Nucleus accumbens (tissue), 56 donors: ENCODE results near the gene PREX1.

Source experiments
- DNase-seq, 56 donors: peaks; one replicate each; lab custom pipeline; 2025; lab: John Stamatoyannopoulos, UW

The PREX1 gene

GRCh38 chr20:48632825-48633619 is 194.8 kb downstream of the PREX1 start:
- DNase-seq, result no peak

DNA sequence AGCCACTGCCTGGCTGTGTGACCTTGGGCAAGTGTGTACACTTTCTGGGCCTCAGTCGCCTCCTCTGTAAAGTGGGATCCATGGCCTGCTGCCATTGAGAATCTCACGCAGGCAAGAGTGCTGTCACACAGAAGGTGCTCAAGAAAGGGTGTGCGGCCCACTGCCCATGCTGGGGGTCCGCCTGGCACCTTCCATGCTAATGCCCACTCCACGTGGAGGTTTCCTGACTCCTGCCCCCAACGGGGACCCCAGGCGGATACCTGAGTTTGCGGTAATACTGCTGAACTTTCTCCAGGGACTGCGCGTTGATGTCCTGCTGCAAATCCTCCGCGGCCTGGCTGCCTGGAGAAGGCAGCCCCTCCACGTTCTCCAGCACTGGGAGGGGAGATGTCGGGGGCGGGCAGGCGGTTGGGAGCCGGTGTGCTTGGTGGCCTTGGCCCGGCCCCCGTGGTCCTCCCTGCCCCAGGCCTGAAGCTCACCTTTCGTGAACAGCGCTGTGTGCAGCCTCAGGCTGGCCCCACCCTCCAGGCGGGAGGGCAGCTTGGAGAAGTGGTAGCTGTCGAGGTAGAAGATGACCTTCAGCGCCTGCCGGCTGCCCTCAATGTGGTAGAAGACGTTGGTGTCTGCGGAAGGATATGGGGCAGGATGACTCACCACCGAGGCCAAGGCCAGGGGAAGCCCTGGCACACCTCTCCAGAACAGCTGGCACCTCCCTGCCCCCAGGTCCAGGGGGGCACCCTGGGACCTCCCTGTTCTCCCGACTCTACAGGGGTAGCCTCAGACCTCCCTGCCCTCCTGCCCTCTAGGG is 195.6 kb downstream of the PREX1 start:
- no peak for DNase-seq

DNA sequence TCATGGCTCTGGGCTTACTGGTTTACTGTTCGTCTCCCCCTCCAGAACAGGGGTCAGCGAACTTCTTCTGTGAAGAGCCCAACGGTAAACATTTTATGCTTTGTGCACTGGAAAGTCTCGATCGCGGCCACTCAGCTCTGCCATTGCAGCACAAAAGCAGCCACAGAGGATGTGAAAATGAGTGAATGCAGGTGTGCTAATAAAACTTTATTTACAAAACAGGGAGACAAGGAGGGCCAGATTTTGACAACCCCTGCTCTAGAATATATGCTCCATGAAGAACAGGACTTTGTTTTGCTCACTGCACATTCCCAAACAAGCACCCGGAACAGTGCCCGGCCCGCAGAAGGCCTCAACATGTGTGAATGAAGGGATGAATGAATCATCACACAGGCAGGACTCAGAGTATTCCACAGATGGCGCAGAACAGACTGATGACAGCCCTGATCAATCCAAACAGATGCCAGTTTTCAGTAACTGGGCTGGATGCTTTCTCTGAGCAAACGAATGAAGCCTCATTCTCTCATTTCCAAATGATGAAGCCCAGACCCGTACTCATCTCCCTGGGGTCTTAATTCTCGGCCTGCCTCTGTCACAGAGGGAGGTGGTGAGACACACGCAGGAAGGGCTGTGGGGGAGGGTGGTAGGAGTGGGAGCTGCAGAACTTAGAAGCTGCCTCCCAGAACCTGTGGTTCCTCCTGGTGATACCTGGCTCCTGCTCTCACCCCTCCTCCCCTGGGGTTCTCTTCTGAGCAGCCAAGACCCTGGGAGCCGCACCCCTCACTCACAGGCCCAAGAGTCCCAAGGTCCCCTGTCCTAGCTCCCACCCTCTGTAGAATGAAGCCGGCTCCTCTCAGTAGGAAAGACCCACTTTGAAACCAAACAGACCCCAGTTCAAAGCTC is 196.4 kb downstream of the PREX1 start:
- DNase-seq, result peak in 7 of 56 donors; percentile 8 to 39 (median 24)

- DNase-seq, result no peak
Observed at GRCh38 chr20:48630342-48631075, 197.3 kb downstream of the PREX1 start.

DNA sequence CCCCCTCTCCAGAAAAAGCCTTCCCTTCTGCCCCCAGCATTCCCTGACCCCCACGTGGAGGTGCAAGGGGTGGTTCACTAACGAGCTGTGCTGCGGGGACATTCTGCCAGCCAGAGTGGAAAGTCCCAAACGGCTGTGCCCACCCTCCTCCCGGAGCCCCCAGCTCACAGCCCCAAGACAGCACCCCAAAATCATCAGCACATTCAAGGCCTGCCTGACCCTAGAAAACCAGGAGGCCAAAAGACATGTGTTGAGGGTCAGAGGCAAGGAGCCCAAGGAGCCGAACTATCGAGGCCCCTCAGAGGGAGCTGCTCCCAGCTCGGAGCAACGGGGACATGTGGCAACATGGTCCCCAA is 197.9 kb downstream of the PREX1 start:
- no peak for DNase-seq

DNA sequence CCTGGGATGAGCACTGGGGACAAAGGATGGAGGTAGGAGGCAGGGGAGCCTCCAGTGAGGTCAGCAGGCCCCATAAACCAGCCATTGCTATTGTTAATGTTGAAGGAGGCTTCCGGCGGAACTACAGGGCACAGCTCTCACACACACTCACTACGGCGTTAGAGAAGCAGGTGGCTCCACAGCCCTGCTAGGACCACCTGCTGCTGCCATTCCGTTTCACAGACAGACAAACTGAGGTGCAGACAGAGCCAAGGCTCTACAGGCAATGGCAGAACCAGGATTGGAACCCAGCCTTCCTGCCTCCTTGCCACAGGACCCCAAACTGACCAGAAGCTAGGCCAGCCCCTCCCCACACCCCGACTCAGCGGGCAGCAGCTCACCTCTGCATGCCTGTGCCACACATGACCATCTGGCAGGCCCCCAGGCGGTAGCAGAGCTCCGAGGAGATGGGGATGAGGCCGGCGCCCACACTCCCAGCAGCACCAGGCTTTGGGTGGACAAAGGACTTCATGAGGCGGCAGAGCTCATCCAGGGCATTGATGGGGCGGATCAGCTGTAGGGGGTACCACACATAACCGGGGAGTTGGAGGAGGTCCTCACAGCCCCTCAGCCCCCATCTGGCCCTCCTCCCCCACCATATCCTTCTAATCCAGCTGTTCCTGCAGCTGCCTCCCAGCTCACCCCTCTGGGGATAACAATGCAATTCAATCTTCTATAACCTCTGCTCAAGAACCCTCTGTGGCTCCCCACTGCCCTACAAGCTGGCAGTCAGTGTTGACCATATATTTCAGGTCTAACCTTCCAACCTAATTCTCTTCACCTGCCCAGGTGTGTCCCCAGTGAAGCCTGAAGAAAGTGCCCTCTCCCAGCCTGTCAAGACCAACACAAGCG is 198.5 kb downstream of the PREX1 start:
- no peak for DNase-seq

DNA sequence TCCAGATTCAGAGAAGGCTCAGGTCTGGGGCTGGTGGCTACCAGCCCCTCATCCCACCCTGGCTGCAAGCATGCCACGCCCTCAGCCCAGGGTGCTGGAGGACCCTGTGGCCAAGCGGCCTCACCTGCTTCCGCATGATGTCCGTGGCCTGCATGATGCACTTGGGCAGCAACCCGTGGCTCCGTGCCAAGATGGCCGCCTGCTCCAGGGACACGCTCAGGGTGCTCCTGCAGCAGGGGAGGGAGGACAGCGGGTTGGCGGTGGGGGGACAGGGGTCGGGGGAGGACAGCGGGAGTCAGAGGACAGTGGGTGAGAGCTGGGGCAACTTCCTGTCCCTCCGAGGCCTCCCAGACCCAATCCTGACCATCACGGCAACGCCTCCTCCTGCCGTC is 200.1 kb downstream of the PREX1 start:
- peak in 1 of 56 donors; percentile 10 for DNase-seq

- no peak for DNase-seq
Observed at GRCh38 chr20:48626938-48627736, 200.7 kb downstream of the PREX1 start.

DNA sequence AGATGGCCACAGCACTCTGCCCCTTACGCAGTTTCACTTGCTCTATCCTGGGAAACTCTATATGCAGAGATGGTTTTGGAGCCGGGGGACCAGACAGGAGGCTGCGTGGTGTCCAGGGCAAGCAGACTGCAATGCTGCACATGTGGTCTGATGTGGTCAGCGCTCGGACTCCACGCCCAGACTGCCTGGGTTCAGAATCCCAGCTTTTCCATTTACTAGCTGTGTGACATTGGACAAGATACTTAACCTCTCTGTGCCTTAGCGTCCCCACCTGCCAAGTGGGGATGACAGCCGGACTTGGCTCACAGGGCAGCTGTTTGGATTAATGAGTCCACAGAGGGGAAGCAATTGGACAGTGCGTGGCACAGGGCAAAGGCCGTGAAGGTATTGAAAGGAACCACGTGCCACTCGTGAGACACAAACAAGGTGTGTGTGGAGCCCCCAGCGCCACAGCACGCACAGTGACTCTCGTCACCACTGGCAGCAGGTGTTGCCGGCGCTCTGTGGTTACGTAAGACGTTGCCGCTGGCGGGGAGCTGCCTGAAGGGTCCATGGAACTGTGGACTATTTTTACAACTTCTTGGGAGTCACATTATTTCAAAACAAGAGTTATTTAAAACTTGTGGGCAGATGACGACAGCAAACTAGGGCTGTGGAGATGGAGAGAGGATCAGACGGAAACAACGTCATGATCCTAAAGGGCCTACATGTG is 201.4 kb downstream of the PREX1 start:
- peak in 2 of 56 donors; percentile 21 to 29 for DNase-seq

- DNase-seq, result no peak
Observed at GRCh38 chr20:48625136-48625900, 202.5 kb downstream of the PREX1 start.

DNA sequence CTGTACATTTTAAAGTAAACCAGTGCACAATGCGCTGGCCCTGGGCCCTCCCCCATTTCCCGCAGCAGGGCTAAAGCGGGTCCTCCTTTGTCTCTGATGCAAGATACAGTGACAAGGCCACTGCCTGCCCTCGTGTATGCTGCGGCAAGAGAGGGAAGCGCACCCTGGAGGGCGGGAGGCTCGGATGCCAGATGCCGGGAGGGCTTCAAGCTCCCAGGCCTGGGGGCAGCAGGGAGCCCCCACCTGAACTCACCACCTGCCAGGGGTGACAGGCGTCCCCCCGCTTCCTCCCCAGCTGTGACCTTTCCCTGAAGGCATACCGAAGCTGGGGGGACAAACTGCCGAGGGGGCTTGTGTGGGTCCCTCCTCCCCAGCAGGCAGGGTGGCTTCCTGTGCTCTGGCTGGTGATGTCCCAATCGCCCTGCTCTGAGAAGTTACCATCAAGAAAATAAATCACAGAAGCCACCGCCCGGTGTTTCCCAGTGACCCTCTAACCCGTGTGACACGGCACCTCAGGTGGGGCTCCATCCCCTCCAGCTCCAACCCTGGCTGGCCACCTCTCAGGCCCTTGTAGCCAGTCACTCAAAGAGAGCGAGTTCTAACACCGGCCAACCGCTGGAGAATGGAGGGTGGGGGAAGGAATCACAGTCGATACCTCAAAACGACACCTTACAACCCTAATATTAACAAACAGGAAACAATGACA is 203.3 kb downstream of the PREX1 start:
- DNase-seq, result no peak

GRCh38 chr20:48623906-48624265 is 203.9 kb downstream of the PREX1 start:
- no peak for DNase-seq

DNA sequence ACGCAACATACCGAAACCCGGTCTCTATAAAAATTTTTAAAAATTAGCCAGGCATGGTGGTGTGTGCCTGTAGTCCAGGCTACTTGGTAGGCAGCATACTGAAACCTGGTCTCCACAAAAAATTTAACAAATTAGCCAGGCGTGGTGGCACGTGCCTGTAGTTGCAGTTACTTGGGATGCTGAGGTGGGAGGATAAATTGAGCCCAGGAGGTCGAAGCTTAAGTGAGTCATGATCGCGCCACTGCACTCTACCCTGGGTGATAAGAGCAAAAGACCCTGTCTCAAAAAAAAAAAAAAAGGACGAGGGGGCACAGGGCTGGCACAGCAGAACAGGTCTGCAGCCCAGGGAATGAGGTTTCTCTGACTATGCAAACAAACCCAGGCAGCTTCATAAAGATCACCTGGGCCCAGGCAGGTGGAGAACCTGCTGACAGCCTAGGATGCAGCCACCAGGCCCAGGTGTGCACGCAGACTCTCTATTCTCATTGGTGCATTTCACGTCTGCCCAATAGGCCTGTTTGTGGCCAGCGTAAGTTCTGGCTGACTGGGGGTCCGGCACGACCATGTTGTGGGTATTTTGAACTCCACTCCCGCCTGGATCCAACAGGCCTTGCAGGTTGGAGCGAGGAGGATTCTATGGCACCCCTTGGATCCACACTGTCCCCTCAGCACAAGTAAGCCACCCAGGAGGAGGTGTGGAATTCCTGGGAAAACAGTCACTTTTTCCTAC is 204.5 kb downstream of the PREX1 start:
- DNase-seq, result no peak

DNA sequence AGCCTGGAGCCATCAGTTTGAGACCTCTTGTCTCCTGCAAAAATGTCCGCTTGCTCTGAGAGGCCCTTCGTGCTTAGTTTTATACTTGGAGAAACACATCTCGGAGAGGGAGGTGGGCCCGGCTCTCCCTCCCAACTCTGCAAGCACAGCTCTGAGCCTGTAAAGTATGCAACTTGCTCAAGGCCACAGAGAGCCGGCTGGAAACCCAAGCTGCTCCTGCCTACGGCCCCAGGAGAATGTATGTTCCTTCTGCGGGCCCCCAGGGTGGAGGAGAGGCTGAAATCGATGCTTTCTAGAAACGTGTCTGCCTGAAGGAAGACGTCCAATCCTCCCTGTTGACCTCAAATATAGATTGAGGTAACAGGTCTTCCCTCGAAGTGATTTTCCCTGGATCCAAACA is 205.4 kb downstream of the PREX1 start:
- no peak for DNase-seq

DNA sequence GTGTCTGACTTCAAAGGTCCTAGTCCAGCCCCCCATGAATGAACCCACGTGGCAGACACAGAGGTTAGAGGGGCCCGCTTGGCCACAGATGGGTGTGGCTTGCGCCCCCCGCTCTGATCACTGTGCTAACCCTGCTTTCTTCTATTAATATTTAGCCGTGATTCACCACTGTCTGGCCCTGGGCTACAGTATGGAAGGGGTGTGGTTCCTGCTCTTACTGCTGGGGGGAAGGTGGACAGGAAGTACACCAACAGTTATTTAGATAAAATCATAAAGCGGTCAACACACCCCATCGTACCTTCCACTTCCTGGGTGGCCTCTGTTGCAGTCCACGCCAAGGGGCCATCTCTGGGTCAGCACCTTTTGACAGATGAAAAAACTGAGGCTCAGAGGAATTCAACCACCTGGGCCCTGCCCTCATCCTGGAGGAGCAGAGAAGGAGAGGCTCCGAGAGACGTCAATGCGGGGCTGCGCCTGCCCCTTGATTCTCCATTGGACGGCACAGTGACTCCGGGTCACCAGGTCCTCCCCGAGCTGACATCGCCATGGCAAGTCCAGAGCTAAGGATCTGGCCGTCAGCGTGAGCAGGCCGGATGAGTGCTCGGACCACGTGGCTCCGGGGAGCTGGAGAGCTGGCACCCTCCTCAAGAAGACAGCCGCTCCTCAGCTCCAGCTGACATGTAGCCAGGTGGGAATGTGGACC is 206.3 kb downstream of the PREX1 start:
- DNase-seq, result no peak
